NCI-H345 (cell line): ENCODE data around the gene MB21D2.
A peak's percentile ranks its signal among the peaks of the same experiment; 100 is the strongest.

Experiments
- DNase-seq: peaks from one replicate; lab custom pipeline; 2025; lab: John Stamatoyannopoulos, UW

Gene MB21D2

DNA sequence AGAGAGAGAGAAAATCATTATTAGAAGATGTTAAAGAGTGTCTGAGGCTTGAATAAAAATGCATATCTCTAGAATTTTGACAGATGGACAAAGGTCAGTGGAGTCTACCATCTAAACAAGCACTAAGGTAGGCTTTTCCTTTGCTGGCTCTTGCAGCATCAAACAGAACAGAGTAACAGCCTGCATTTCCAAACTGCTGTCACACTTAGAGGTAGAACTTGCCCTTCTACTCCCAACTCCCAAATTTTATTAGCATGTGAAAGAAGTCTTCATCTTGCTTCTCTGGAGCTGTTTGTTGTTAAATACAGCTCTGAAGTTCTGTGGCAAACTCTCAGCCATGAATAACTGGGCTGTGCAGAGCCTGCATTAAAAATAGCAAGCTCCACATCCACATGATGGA lies 4.1 kb upstream of the MB21D2 start:
- no peak for DNase-seq

DNA sequence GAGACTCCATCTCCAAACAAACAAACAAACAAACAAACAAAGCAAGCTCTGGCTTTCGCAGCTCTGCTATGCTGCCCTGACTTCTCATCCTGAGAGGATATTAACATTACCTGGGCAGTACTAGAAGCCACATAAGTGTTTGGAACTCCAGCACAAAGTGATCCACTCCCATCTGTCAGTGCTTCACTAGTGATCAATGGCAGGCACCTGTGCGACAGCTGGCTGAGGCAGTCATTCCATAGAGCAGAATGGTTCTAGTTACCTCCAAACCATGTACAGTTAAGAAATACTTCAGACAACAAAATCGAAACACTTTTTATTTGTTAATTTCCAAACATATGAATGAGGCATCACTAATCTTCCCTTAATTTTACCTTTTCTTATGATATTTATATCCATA lies 2.8 kb upstream of the MB21D2 start:
- DNase-seq = peak; percentile 31

DNA sequence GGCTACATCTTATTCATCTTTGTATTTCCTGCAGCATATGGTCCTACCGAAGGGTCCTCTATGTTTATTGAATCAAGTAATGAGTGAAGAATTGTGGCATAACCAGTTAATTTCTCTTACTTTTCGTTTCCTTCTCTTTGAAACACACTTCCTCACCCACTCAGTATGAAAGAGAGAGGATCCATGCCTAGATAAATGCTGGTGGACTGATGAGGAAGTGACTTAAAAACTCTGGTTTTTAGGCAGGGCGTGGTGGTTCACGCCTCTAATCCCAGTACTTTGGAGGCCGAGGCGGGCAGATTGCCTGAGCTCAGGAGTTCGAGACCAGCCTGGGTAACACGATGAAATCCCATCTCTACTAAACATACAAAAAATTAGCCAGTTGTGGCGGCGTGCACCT lies 2.2 kb upstream of the MB21D2 start:
- DNase-seq = no peak

DNA sequence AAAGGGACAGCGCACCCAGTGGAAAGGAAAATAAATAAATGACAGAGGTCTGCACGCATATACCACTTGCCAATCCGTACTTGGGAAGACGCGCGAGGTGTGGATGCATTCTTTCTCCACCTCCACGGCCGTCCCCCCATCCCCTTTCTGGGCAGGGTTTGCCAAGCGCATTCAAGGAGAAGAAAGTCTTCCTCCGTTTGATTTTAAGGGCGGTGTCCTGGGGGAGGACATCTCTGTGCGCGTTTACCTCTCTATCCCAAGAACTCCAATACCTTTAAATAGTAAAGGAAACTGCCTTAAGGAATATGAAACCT lies 576 bp upstream of the MB21D2 start:
- no peak for DNase-seq

DNA sequence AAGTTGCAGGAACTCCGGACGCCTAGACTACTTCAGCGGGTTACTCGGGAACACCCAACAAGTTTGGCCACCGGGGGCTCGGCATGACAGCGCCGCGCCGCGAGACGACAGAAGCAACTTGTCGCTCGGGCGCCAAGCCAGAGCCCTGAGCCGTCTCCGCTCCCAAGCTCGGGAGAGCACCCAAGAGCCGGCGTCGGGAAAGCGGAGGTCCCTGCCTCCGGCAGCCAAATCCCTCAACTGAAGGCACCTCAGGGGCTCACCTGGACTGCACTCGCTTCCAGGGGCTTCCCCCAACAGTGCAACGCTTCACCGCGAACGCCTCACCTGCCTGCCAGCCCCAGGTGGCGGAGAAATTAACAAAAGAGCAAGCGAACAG lies 640 bp downstream of the MB21D2 start:
- DNase-seq = peak; percentile 76

DNA sequence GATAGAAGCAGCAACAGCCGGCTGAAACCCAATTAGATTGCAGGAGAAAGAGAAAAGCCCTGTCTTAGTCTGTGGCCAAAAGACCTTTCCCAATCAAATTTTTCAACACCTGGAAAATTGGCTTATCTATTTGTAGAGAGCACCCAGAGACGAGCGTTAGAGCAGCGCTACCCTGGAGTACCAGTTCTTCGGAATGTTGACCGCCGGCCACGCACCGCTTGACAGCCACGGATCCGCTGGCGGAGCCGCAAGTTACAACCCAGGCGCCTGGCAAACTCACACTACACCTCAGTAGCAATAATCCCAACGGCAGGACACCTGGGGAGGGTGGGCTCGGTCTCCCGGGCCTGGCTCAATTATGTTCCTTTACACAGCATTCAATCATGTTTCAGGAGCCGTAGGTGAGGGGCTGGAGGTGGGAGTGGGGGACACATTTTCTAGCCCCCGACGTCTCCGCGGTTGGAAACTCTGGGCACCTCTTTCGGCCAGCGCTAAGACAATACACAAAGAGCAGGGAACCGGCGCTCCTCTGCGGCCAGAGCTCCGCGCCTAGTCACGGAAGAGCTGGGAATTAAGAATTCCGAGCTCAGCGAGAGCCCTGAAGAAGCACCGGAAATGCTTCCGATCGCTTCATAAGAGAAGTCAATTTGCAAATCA lies 1.2 kb downstream of the MB21D2 start:
- peak; percentile 55 for DNase-seq

DNA sequence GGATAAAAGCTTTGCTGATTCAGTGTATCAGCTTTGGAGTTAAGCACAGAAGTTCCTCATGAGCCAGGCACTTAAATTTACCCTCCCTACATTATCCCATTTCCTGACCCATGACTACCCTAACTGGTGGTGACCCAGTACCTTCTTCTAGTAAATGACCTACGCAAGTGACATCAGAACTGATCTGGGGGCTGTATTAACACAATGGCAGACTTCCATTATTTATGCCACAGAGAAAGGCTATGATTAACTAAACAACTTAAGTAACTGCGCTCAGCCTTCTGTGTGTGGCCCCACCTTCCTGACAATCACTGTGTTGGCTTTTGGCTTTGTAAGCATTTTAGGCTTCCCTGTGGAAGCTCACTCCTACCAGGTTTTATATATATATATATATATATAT lies 1.9 kb downstream of the MB21D2 start:
- no peak for DNase-seq

DNA sequence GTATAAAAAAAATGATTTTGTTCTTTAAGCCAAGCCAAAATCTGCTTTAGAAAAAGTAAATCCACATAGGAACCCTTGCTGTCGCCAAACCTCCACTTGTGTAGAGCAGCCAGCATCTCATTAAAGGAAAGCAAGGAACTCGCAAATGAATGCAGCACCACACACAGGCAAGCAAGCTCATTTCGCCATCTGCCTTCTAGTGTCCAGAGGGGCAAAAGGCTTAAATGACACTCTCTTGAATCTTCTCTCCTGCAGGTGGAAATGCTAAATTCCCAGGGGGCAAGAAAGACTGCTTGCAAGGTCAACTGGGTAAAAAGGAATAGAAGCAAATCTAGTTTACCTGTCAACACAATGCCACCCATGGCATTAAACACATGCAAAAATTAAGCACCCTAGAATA lies 2.4 kb downstream of the MB21D2 start:
- peak; percentile 68 for DNase-seq

DNA sequence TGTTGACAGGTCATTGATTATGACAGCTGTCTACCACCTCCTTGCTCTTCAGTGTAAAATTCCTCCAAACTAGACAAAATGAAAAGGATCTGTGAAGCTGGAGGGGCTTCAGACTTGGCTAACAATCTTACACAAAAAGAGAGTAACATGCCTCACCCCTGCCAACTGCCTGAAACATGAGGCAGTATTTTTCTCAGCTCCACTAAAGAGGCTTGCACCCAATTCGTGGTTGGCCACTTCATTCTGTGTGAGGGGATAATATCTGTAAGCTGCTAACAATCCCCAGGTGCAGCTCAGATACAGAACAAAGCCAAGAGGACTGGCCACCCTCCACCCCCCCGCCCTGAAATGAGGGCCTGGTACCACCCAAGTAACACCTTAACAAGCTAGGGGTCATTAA lies 2.8 kb downstream of the MB21D2 start:
- DNase-seq = peak; percentile 46

DNA sequence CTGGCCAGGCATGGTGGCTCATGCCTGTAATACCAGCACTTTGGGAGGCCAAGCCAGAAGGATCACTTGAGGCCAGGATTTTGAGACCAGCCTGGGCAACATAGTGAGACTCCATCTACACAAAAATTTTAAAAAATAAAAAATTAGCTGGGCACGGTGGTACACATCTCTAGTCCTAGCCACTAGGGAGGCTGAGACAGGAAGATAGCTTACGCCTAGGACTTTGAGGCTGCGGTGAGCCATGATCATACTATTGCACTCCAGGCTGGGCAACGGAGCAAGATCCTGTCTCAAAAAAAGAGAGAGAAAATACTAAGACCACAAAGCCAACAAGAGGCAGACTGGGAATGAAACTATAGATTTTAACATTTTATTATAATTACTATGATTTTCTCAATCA lies 4.1 kb downstream of the MB21D2 start:
- DNase-seq = no peak

DNA sequence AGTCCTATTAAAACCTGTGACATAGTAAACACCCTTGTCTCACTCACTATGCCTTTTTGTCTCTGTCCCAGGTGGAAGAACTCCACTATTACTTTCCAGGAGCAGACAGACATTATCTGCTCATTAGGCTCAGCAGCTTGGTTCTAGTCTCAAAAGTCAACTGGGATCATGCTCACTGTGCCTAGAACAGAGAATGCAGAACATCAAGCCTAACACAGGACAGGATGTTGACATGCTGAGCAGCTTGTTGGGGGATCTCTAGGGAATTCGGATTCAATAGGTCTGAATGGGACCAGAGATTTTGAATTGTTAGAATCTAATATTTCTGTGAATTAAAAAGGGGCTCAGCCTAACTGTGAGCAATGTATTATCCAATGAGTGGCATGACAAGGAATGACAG lies 6.4 kb downstream of the MB21D2 start:
- no peak for DNase-seq

DNA sequence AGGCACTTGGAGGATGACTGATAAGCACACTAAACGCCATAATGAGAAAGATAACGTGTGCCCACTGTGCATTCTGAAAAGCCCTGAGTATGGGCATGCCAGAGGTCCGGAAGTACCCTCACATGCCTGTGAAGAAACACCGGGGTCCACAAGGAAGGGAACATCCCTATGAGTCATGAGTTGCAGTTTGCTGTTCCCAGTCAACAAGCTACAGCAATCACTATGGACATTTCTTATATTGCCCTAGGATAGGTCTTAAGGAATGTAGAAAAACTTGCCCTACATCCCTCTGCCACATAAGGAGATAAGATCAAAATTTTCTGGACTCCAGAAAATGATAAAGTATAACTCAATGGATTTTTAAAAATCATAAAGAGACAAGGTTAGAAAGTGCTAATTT lies 9.9 kb downstream of the MB21D2 start:
- DNase-seq = no peak

DNA sequence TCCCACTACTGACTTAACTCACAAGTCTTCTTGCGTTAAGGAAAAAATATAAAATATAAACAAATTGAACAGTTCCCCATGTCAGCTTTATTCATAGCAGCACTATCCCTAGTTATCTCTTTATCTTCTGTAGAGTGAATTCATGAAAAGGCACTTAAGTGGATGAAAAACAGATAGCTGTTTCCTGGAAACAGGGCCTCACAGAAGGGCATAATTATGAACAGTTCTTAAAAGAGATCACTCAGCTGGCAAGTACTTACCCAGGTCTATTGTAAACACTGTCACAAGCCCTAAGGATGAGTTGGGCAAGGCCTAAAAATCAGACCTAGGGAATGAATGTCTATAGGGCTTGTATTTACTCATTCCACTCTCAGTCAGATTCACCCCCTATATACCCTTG lies 10.7 kb downstream of the MB21D2 start:
- peak; percentile 76 for DNase-seq

DNA sequence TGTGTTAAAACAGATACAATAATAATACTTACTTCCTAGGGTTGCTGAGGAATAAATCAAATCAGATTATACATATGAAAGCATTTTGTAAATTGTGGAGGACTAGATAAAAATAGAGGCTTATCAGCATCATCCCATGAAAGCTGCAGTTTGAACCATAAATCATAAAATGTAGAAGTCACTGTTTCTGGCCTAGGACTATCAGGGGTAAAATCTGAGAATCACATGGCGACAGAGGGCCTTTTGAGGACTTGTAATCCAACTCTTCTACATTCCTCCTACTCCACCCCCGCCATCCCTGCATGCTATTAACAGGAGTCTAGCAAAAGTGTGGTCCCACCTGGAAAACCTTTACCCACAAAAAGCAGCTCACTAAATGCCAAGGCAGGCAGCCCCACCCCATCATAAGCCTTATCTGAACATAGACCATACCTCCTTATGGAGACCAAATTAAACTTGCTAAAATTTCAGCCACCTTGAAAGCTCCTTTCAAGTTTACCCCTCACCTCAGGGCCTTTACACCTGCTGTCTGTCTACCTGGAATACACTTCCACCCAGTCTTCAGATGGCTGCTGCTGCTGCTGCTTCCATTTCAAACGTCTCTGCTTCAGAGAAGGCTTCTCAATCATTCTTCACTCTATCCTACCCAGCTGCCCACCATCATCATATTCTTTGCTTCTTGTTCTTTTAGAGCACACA lies 11.5 kb downstream of the MB21D2 start:
- DNase-seq = no peak

DNA sequence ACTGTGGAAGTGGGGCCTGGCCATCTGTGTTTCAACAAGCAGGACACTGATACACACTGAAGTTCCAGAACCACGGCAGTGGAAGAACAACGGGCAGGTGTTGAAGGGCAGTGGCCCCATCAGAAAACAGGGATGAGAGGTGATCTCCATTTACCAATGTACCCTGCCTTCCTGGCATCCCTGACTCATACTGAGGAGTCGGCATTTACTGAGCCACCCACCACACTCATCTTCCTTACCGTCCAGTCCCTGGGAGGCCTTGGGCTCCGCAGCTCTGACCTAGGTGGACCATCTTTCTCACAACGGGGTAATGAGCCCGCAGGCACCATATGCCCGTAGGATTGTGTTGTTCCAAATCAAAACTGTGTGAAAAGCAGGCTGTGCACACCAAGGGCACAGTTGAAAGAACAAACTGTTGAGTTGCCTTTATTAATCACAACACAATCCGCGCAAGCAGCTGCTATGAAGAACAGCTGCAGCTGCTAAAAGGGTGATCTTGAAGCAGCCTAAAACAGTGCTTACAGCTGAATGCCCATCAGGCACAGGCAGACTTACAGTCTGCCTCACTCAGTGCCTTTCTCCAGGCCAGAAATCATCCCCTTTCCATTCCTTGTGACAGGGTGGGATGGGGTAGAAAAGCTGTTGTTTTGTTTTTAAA lies 12.9 kb downstream of the MB21D2 start:
- peak; percentile 4 for DNase-seq

DNA sequence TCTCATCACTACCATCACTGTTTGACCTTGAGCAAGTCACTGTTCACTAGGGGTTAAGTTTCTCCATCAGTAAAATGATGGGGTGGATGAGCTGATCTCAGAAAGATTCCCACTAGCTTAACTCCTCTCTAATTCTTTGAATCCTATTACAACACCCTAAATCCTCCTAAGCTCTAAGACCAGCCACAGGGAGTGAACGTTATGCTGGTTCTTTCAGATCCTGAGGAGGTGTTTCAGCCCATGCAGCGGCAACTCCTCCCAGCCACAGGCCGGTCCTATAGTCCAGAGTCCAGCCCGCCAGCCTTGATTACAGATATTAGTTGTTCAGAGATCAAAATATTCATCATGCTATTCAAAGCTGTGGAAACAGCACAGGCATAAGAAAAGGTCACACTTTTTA lies 15.1 kb downstream of the MB21D2 start:
- DNase-seq = no peak

DNA sequence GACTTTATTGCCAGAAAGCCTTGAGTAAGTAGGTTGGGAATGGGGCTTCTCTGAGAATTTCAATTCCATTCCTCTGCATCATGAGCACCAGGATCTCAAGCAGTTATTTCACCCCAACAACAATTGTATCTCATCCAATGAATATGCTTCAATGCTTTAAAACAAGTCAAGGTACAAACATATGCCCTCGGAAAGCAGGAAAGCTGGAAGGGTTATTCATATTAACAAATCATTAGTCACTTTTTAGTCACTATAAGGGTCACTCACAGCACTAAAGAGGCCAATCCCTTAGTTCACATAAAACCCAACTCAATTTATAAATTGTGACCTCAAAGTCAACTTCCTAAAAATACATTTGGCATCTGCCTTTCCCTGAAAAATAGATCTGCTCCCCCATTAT lies 16.2 kb downstream of the MB21D2 start:
- DNase-seq = no peak

DNA sequence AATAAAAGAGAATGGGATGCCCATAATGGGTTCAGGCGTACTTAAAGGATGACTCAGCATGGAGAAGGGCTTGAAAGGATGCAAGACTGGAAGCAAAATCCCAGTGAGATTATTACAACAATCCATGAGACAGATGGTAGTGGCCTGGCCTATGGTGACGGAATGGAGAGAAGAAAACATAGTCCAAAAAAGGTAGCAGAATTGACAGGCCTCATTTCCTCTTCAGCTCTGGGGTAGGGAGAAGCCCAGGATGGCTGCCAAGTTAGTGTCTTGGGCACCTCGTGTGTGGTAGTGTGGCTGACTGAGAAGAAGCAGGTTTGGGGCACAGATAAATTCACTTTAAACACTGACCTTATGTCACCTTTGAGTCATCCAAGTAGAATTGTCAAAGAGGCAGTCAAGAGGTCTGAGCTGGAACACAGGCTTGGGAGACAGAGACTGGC lies 18.1 kb downstream of the MB21D2 start:
- no peak for DNase-seq

DNA sequence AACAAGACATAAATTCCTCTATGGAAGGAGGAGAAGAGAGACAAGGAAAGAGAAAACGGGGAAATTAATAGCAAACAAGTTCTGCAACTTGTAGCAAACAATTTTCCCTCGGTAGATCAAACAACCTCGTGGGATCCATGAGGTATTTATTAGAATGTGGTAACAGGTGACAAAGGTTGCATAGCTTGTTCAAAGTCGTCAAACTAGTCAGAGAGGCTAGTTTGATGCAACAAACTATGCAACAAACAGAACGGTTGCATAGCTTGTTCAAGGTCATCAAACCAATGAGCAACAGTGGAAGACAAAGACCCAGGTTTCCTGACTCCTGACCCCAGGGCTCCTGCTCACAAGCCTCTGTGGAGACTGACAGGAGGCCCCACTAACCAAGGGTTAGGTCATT lies 20.7 kb downstream of the MB21D2 start:
- DNase-seq = no peak

DNA sequence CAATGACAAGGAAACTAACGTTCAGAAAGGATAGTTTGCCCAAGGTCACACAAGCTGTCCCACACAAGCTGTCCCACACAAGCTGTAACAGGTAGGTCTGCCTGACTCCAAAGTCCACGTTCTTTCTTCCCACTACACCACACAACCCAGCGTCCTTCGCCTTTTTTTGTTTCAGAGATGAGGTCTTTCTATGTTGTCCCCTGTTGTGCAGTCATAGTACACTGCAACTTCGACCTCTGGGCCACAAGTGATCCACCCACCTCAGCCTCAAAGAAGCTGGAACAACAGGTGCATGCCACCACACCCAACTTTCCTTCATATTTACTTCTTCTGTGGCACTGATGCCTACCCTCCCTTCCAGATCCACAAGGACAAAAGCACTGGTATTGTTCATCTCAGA lies 21.4 kb downstream of the MB21D2 start:
- DNase-seq = no peak

DNA sequence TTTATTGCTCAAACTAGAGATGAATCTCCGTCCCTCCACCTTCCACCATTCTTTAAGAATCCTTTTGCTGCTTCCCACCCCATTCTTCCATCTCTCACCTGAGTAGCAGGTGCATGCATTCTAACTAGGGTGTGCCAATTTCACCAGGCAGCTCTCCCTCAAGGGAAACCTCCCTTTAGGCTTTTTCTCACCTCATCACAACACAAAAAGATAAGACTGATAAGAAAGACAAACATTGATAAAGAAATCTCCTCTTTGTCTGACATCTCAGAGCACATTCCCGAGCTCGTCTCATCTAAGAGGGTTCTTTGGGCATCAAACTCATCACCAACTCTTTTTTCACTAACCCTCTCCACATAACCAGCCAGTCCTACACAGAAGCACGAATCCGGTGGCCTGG lies 23.0 kb downstream of the MB21D2 start:
- DNase-seq = no peak

DNA sequence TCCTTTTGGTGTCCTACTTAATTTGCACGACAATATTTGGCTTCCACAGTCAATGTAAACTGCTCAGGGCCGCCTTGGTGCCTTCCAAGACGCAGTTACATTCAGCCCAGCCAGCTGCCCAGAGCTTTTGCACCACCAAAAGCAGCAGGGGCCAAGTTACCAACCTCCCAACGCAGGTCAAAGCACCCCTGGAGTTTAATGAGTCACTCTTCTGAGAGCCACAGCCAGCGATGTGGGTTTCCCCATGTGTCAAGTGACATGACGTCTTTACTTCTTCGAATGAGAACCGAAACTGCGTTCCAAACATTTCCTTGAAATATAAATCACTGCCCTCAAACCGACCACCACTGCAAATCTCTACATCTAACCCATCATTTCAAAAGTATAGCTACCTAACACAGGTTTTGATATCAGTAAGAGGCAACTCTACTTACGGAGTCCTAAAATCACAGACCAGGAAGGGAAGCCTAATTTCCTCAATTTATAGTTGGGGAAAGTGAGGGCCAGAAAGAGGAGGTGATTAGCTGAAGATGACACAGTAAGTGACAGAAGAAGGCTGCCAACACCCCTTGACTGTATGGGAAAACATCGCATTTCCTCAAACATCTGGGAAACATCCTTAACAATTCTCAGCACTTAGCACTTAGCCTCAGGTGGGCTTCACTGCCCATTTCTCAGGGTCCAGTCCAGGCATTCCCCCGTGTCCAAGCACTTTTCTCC lies 24.5 kb downstream of the MB21D2 start:
- no peak for DNase-seq
